Dermis microvascular lymphatic vessel endothelial cell (primary cell): Measurements from ENCODE around the gene LITAFD. TPM values are rescaled to one million over a fixed set of nuclear protein-coding genes. Genes with fewer than 3 reads are reported as not detected.
"Not testable (repeated sequence)": the region's sequence is repeated elsewhere in the genome, so short reads cannot be mapped to it uniquely, and the experiment has no call there.

Experiments
- DNase-seq, 2 donors: peaks; one replicate each; pipeline versions ENCODE4 v3.0.0 to v3.0.0-alpha.2; 2010; ENCODE audit warnings: low read depth in 2 of 2
- total RNA-seq: library from RNA; depleted of rRNA; stranded (reverse); fragments of >200 nt; gene quantifications from 2 replicates; pipeline ENCODE4 v1.2.1, GENCODE V29; 2014

Gene LITAFD
- total RNA-seq, 1 donor from 2014 or later: not detected

- no peak for DNase-seq
Observed at GRCh38 chr16:8872967-8873865, 8.9 kb upstream of the LITAFD start.

GRCh38 chr16:8873866-8874195, 8.3 kb upstream of the LITAFD start:
- not testable (repeated sequence) for DNase-seq

- no peak for DNase-seq
Observed at GRCh38 chr16:8874388-8874787, 7.8 kb upstream of the LITAFD start.

- DNase-seq: not testable (repeated sequence)
Observed at GRCh38 chr16:8875317-8875716, 6.8 kb upstream of the LITAFD start.

GRCh38 chr16:8877894-8878522, 4.1 kb upstream of the LITAFD start:
- DNase-seq: no peak

GRCh38 chr16:8878523-8878911, 3.6 kb upstream of the LITAFD start:
- DNase-seq: no peak

GRCh38 chr16:8880839-8881510, 1.2 kb upstream of the LITAFD start:
- no peak for DNase-seq

- no peak for DNase-seq
Observed at GRCh38 chr16:8882725-8883377, 700 bp downstream of the LITAFD start.

- peak in 1 of 2 donors; percentile 44 for DNase-seq
Observed at GRCh38 chr16:8885674-8886592, 3.8 kb downstream of the LITAFD start.

GRCh38 chr16:8886593-8887430, 4.7 kb downstream of the LITAFD start:
- DNase-seq: no peak

- DNase-seq: no peak
Observed at GRCh38 chr16:8887431-8887765, 5.2 kb downstream of the LITAFD start.

- DNase-seq: peak in 1 of 2 donors; percentile 27
Observed at GRCh38 chr16:8887952-8888560, 5.9 kb downstream of the LITAFD start.

GRCh38 chr16:8888951-8889892, 7.1 kb downstream of the LITAFD start:
- no peak for DNase-seq

GRCh38 chr16:8889893-8890548, 7.9 kb downstream of the LITAFD start:
- no peak for DNase-seq

GRCh38 chr16:8890549-8890921, 8.4 kb downstream of the LITAFD start:
- no peak for DNase-seq

GRCh38 chr16:8892101-8892575, 10.0 kb downstream of the LITAFD start:
- DNase-seq: no peak

GRCh38 chr16:8893426-8893825, 11.3 kb downstream of the LITAFD start:
- DNase-seq: no peak
